SK-N-SH (cell line): ENCODE results near the gene FMNL2. TPM values are rescaled to one million over a fixed set of nuclear protein-coding genes. Genes with fewer than 3 reads are reported as not detected.

ENCODE experiments used
- CTCF ChIA-PET: fragments of 300-600, 350-600 bp; formaldehyde crosslinking; extraction: SDS; loops from one replicate; lab custom pipeline; 2021; lab: Yijun Ruan, JAX
- POLR2A ChIA-PET: fragments of 350-600 bp; sonication (Branson Sonifier 250); formaldehyde crosslinking; extraction: SDS; loops from one replicate; lab custom pipeline; 2020; ENCODE audit warnings: antibody characterized with exemption, inconsistent platforms; lab: Yijun Ruan, JAX
- DNase-seq: peaks from one replicate; pipeline ENCODE4 v3.0.0; 2012
- H2AFZ ChIP-seq: fragments of 200-600 bp; sonication (generic); 2 replicates; pipeline ENCODE4 v1.8.1; 2016; ENCODE audit warnings: antibody characterized with exemption, mild to moderate bottlenecking, low read depth
- H3F3A ChIP-seq: fragments of 200-600 bp; sonication (generic); replicated peaks from 2 replicates; pipeline ENCODE3; 2016; ENCODE audit warnings: antibody characterized with exemption, mild to moderate bottlenecking; ENCODE audit not compliant: insufficient read depth
- H3K27ac ChIP-seq, 2 experiments: fragments of 200-500 bp in 1 of 2; fragments of 200-600 bp in 1 of 2; sonication (Bioruptor generic) in 1 of 2; sonication (generic), shearing (Covaris generic) in 1 of 2; 2 replicates each; pipeline versions ENCODE4 v1.5.1 to v1.6.1; 2014 to 2016; ENCODE audit warnings: low read depth in 2 of 2, inconsistent platforms in 1 of 2, low read length in 1 of 2, mild to moderate bottlenecking in 1 of 2, mixed read lengths in 1 of 2
- H3K27me3 ChIP-seq: fragments of 200-600 bp; sonication (generic), shearing (Covaris generic); 2 replicates; pipeline ENCODE4 v1.6.1; 2016; ENCODE audit warnings: mixed run types; ENCODE audit not compliant: insufficient read depth
- H3K36me3 ChIP-seq, 2 experiments: fragments of 200-500 bp in 1 of 2; fragments of 200-600 bp in 1 of 2; sonication (Bioruptor generic) in 1 of 2; sonication (generic) in 1 of 2; replicated peaks in 1 of 2; 2 replicates each; pipeline versions ENCODE3 to v1.5.1; 2014 to 2016; ENCODE audit warnings: low read length in 1 of 2, mild to moderate bottlenecking in 1 of 2; ENCODE audit not compliant: insufficient read depth in 2 of 2, control insufficient read depth in 1 of 2
- H3K4me1 ChIP-seq, 2 experiments: fragments of 200-500 bp in 1 of 2; fragments of 200-600 bp in 1 of 2; sonication (Bioruptor generic) in 1 of 2; sonication (generic), shearing (Covaris generic) in 1 of 2; 2 replicates each; pipeline versions ENCODE4 v1.5.1 to v1.6.1; 2014 to 2016; ENCODE audit warnings: low read depth in 1 of 2, low read length in 1 of 2, mixed run types in 1 of 2; ENCODE audit not compliant: insufficient read depth in 2 of 2, control insufficient read depth in 1 of 2
- H3K4me2 ChIP-seq: fragments of 200-600 bp; sonication (generic), shearing (Covaris generic); 2 replicates; pipeline ENCODE4 v1.6.1; 2017; ENCODE audit warnings: mixed run types
- H3K4me3 ChIP-seq, 2 experiments: fragments of 200-500 bp in 1 of 2; fragments of 200-600 bp in 1 of 2; sonication (Bioruptor generic) in 1 of 2; sonication (generic), shearing (Covaris generic) in 1 of 2; 2 replicates each; pipeline versions ENCODE4 v1.5.1 to v1.8.1; 2014 to 2016; ENCODE audit warnings: low read depth in 2 of 2, inconsistent platforms in 1 of 2, low read length in 1 of 2, mild to moderate bottlenecking in 1 of 2, mixed read lengths in 1 of 2, moderate library complexity in 1 of 2
- H3K79me2 ChIP-seq: fragments of 200-600 bp; sonication (generic); 2 replicates; pipeline ENCODE4 v1.8.1; 2017; ENCODE audit warnings: mild to moderate bottlenecking; ENCODE audit not compliant: insufficient read depth
- H3K9ac ChIP-seq: fragments of 200-600 bp; sonication (generic); 2 replicates; pipeline ENCODE4 v1.6.1; 2017; ENCODE audit warnings: mixed run types
- H3K9me2 ChIP-seq: fragments of 200-600 bp; sonication (generic); 2 replicates; pipeline ENCODE4 v1.6.1; 2017; ENCODE audit warnings: mixed run types
- H3K9me3 ChIP-seq: fragments of 200-600 bp; sonication (generic); 2 replicates; pipeline ENCODE4 v1.6.1; 2017; ENCODE audit warnings: mixed run types, mild to moderate bottlenecking, moderate library complexity
- H4K20me1 ChIP-seq: fragments of 200-600 bp; sonication (generic); 2 replicates; pipeline ENCODE4 v1.6.1; 2017; ENCODE audit warnings: mild to moderate bottlenecking, mixed run types; ENCODE audit not compliant: insufficient read depth
- CTCF ChIP-seq: fragments of 200-600 bp; sonication (generic); IDR thresholded peaks from 2 replicates; pipeline ENCODE4 v1.6.1; 2017; ENCODE audit warnings: antibody characterized with exemption, mild to moderate bottlenecking, moderate library complexity
- ELF1 ChIP-seq: IDR thresholded peaks from 2 replicates; pipeline ENCODE4 v1.4.0; 2012
- EP300 ChIP-seq, 2 experiments: IDR thresholded peaks; 2 replicates each; pipeline versions ENCODE4 v1.4.0 to v1.6.1; 2012; ENCODE audit warnings: borderline replicate concordance in 1 of 2, low read depth in 1 of 2, low read length in 1 of 2
- EZH2phosphoT487 ChIP-seq: fragments of 200-600 bp; sonication (generic); IDR thresholded peaks from 2 replicates; pipeline ENCODE4 v1.6.1; 2017; ENCODE audit warnings: low read depth, mixed run types, mild to moderate bottlenecking, antibody characterized with exemption, moderate library complexity, borderline replicate concordance
- FOSL2 ChIP-seq: IDR thresholded peaks from 2 replicates; pipeline ENCODE4 v1.4.0; 2012; ENCODE audit warnings: low read depth, mild to moderate bottlenecking, moderate library complexity, borderline replicate concordance
- FOXJ3 ChIP-seq: sonication (generic); formaldehyde crosslinking; IDR thresholded peaks from 2 replicates; pipeline ENCODE4 v1.5.1; 2020; ENCODE audit warnings: mild to moderate bottlenecking, missing genetic modification reagents
- FOXM1 ChIP-seq: IDR thresholded peaks from 2 replicates; pipeline ENCODE4 v1.4.0; 2012; ENCODE audit warnings: low read depth, mild to moderate bottlenecking
- GABPA ChIP-seq: IDR thresholded peaks from 2 replicates; pipeline ENCODE4 v1.4.0; 2012; ENCODE audit warnings: low read depth, mild to moderate bottlenecking
- GATA2 ChIP-seq: sonication (generic); formaldehyde crosslinking; IDR thresholded peaks from 2 replicates; pipeline ENCODE4 v1.5.0; 2020; ENCODE audit warnings: mild to moderate bottlenecking, missing genetic modification reagents
- JUND ChIP-seq: IDR thresholded peaks from 2 replicates; pipeline ENCODE4 v1.4.0; 2012
- MAX ChIP-seq: IDR thresholded peaks from 2 replicates; pipeline ENCODE4 v1.4.0; 2012; ENCODE audit warnings: low read depth
- MEF2A ChIP-seq: IDR thresholded peaks from 2 replicates; pipeline ENCODE4 v1.4.0; 2012; ENCODE audit warnings: low read depth, borderline replicate concordance
- MXI1 ChIP-seq: IDR thresholded peaks from 2 replicates; pipeline ENCODE4 v1.6.1; 2012; ENCODE audit warnings: mild to moderate bottlenecking, low read depth, low read length, improper control_type of control experiment
- NFIC ChIP-seq: IDR thresholded peaks from 2 replicates; pipeline ENCODE4 v1.4.0; 2012; ENCODE audit warnings: borderline replicate concordance
- NRF1 ChIP-seq: IDR thresholded peaks from 2 replicates; pipeline ENCODE4 v1.6.1; 2012; ENCODE audit warnings: low read depth, mild to moderate bottlenecking, low read length
- PBX3 ChIP-seq: IDR thresholded peaks from 2 replicates; pipeline ENCODE4; 2012
- POLR2AphosphoS5 ChIP-seq: IDR thresholded peaks from 2 replicates; pipeline ENCODE4 v1.6.1; 2012; ENCODE audit warnings: low read depth, low read length
- RCOR1 ChIP-seq: fragments of 150-350 bp; IDR thresholded peaks from 2 replicates; pipeline ENCODE4 v1.6.1; 2017; ENCODE audit warnings: antibody characterized with exemption, low read length
- RFX5 ChIP-seq: IDR thresholded peaks from 2 replicates; pipeline ENCODE4 v1.6.1; 2012; ENCODE audit warnings: mild to moderate bottlenecking, improper control_type of control experiment, low read length
- RXRA ChIP-seq: IDR thresholded peaks from 2 replicates; pipeline ENCODE4 v1.4.0; 2012; ENCODE audit warnings: low read depth, mild to moderate bottlenecking, borderline replicate concordance
- SMC3 ChIP-seq: IDR thresholded peaks from 2 replicates; pipeline ENCODE4 v1.6.1; 2012; ENCODE audit warnings: low read depth, low read length, improper control_type of control experiment
- TAF1 ChIP-seq: IDR thresholded peaks from 2 replicates; pipeline ENCODE4 v1.6.1; 2012; ENCODE audit warnings: low read depth, mild to moderate bottlenecking, low read length, moderate library complexity, borderline replicate concordance
- TCF12 ChIP-seq: IDR thresholded peaks from 2 replicates; pipeline ENCODE4 v1.4.0; 2012
- TEAD4 ChIP-seq: IDR thresholded peaks from 2 replicates; pipeline ENCODE4 v1.4.0; 2012; ENCODE audit warnings: mild to moderate bottlenecking, borderline replicate concordance; ENCODE audit not compliant: insufficient read depth
- USF1 ChIP-seq: IDR thresholded peaks from 2 replicates; pipeline ENCODE4 v1.4.0; 2012; ENCODE audit warnings: low read depth, borderline replicate concordance
- USF2 ChIP-seq: fragments of 150-350 bp; IDR thresholded peaks from 2 replicates; pipeline ENCODE4 v1.6.1; 2017; ENCODE audit warnings: antibody characterized with exemption, low read length, low read depth, borderline replicate concordance
- YY1 ChIP-seq: IDR thresholded peaks from 2 replicates; pipeline ENCODE4 v1.4.0; 2012; ENCODE audit warnings: low read depth, mild to moderate bottlenecking
- ZBTB33 ChIP-seq: IDR thresholded peaks from 2 replicates; pipeline ENCODE4 v1.4.0; 2012; ENCODE audit warnings: low read depth, borderline replicate concordance
- WGBS: methylation state at CpG from one replicate; pipeline ENCODE4 v1.1.6; 2017; ENCODE audit warnings: low lambda C conversion rate; 5-methylcytosine and 5-hydroxymethylcytosine counted together
- polyA plus RNA-seq, 3 experiments: library from polyadenylated mRNA; depleted of rRNA; stranded (reverse); fragments of >200 nt; gene quantifications; 2 replicates each; pipeline ENCODE4 v1.2.3, GENCODE V29; 2012

Gene FMNL2
- polyA plus RNA-seq, 1 of the 3 experiments (the other 2 are of a cell fraction): 14.5 TPM

GRCh38 chr2:152525277-152525838 is 190.4 kb downstream of the FMNL2 start:
- H3K27ac ChIP-seq: peak overlapping the region; percentile 76 to 78
- TF ChIP-seq EP300 (IDR thresholded peaks at IDR 0.05; ENCODE audit: borderline replicate concordance in 1 of 2, low read depth in 1 of 2, low read length in 1 of 2) (peak in 1 of 2 experiments; percentile 51; a peak in 1 of 4 replicates), MXI1 (no peak), NFIC (peak; percentile 49), GABPA (peak; percentile 34; the same call in 1 of the 2 replicates), EZH2phosphoT487 (no peak), TEAD4 (peak; percentile 55; the same call in 1 of the 2 replicates), ZBTB33 (no peak), PBX3 (peak; percentile 57), GATA2 (CRISPR knock-in tag) (no peak), JUND (peak; percentile 60), RXRA (peak; percentile 51; the same call in 1 of the 2 replicates), MAX (no peak), USF1 (no peak), ELF1 (no peak), POLR2AphosphoS5 (0 out of 2 replicates have a peak, but pooled peaks have one; percentile 21), RFX5 (no peak), TAF1 (no peak; the same call in 1 of the 2 replicates), USF2 (no peak), RCOR1 (no peak), NRF1 (no peak), FOSL2 (peak; percentile 64; the same call in 1 of the 2 replicates), SMC3 (no peak), YY1 (no peak), FOXJ3 (no peak), FOXM1 (no peak), TCF12 (peak; percentile 83), CTCF (peak; percentile 31; the same call in 1 of the 2 replicates), MEF2A (no peak)

More at GRCh38 chr2:152525277-152525838, 190.4 kb downstream of the FMNL2 start:
- peak overlapping the region; percentile 16; the same call in 1 of the 2 replicates for H3K9ac ChIP-seq
- no peaks in the 10 kb centered on the region for H3K27me3 ChIP-seq
- H3K79me2 ChIP-seq: peaks cover 19% of the 10 kb centered on the region; the same call in 1 of the 2 replicates
- H3K9me3 ChIP-seq: no peaks in the 10 kb centered on the region
- DNase-seq: no peak
- no peaks in the 10 kb centered on the region for H3K9me2 ChIP-seq
- POLR2A ChIA-PET: no interaction called here
- H4K20me1 ChIP-seq: no peaks in the 10 kb centered on the region
- H3K4me3 ChIP-seq: peak overlapping the region; percentile 12 to 40; a peak in 1 of 4 replicates
- H2AFZ ChIP-seq: no peak overlapping the region
- CTCF ChIA-PET: interaction anchor here (1.3 kb wide), 1 partner anchor 110 kb away, joined by 3 read pairs; no protein-coding TSS in a partner anchor
- peak overlapping the region; percentile 71 for H3K4me2 ChIP-seq
- H3F3A ChIP-seq: peaks cover 49% of the 10 kb centered on the region
- peaks cover 12 to 28% of the 10 kb centered on the region in 2 experiments; a peak in 3 of 4 replicates for H3K4me1 ChIP-seq
- 22% methylated on average over 6 of the region's 6 CpGs for WGBS
- no peaks in the 10 kb centered on the region for H3K36me3 ChIP-seq
